ENCODE measurements around the gene CD48. TPM values are rescaled to one million over a fixed set of nuclear protein-coding genes. Genes with fewer than 3 reads are reported as not detected.
A peak's percentile ranks its signal among the peaks of the same experiment; 100 is the strongest.

Gene CD48
- total RNA-seq, 1 donor, result not detected

DNA sequence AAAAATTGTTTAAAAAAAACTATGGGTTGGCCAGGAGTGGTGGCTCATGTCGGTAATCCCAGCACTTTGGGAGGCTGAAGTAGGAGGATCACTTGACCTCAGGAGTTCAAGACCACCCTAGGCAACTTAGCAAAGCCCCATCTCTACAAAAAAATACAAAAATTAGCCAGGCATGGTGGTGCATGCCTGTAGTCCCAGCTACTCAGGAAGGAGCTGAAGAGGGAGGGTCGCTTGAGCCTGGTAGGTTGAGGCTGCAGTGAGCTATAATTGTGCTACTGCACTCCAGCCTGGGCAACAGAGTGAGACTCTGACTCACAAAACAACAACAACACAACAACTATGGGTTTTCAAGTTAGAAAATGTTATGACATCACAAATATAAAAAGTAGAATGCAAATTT lies 43.8 kb upstream of the CD48 start:
- TF ChIP-seq, protein P1, sequence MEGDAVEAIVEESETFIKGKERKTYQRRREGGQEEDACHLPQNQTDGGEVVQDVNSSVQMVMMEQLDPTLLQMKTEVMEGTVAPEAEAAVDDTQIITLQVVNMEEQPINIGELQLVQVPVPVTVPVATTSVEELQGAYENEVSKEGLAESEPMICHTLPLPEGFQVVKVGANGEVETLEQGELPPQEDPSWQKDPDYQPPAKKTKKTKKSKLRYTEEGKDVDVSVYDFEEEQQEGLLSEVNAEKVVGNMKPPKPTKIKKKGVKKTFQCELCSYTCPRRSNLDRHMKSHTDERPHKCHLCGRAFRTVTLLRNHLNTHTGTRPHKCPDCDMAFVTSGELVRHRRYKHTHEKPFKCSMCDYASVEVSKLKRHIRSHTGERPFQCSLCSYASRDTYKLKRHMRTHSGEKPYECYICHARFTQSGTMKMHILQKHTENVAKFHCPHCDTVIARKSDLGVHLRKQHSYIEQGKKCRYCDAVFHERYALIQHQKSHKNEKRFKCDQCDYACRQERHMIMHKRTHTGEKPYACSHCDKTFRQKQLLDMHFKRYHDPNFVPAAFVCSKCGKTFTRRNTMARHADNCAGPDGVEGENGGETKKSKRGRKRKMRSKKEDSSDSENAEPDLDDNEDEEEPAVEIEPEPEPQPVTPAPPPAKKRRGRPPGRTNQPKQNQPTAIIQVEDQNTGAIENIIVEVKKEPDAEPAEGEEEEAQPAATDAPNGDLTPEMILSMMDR (IDR thresholded peaks at IDR 0.05; ENCODE audit: insufficient read depth, low read depth, low read length), result no peak
- H3K4me3 ChIP-seq (ENCODE audit: low read depth, low read length), result no peak overlapping the region
- no peak for DNase-seq (ENCODE audit: low read depth)

GRCh38 chr1:160753594-160753993 lies 42.0 kb upstream of the CD48 start:
- no peak for DNase-seq (ENCODE audit: low read depth)
- TF ChIP-seq, protein P1 (IDR thresholded peaks at IDR 0.05; ENCODE audit: insufficient read depth, low read depth, low read length), result no peak
- H3K4me3 ChIP-seq (ENCODE audit: low read depth, low read length), result no peak overlapping the region

GRCh38 chr1:160752924-160753323 lies 41.3 kb upstream of the CD48 start:
- no peak for DNase-seq (ENCODE audit: low read depth)
- TF ChIP-seq, protein P1 (IDR thresholded peaks at IDR 0.05; ENCODE audit: insufficient read depth, low read depth, low read length), result no peak
- no peak overlapping the region for H3K4me3 ChIP-seq (ENCODE audit: low read depth, low read length)

- DNase-seq (ENCODE audit: low read depth), result no peak
- no peak overlapping the region for H3K4me3 ChIP-seq (ENCODE audit: low read depth, low read length)
- TF ChIP-seq, protein P1 (IDR thresholded peaks at IDR 0.05; ENCODE audit: insufficient read depth, low read depth, low read length), result no peak
Observed at GRCh38 chr1:160752406-160752805, 40.8 kb upstream of the CD48 start.

DNA sequence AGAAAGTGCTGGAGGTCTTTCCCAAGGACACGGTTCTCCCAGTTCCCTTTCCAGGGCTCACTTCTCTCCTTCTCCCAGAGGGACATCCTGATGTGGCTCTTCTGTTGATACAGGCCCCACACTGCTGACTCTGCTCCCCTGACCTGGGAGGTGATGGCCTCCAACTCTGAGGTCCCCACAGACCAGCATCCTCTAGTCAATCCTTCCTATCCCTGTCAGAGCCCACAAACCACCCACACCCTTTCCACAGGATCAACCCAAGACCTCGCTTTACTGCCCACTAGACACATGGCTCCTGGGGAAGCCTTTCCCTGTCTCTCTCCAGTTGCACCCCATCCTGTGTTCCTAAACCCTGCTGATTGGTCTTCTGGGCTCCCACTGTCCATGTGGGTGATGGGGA lies 39.0 kb upstream of the CD48 start:
- no peak overlapping the region for H3K4me3 ChIP-seq (ENCODE audit: low read depth, low read length)
- TF ChIP-seq, protein P1 (IDR thresholded peaks at IDR 0.05; ENCODE audit: insufficient read depth, low read depth, low read length), result no peak
- no peak for DNase-seq (ENCODE audit: low read depth)

- TF ChIP-seq, protein P1 (IDR thresholded peaks at IDR 0.05; ENCODE audit: insufficient read depth, low read depth, low read length), result no peak
- no peak overlapping the region for H3K4me3 ChIP-seq (ENCODE audit: low read depth, low read length)
- no peak for DNase-seq (ENCODE audit: low read depth)
Observed at GRCh38 chr1:160748878-160749269, 37.3 kb upstream of the CD48 start.

DNA sequence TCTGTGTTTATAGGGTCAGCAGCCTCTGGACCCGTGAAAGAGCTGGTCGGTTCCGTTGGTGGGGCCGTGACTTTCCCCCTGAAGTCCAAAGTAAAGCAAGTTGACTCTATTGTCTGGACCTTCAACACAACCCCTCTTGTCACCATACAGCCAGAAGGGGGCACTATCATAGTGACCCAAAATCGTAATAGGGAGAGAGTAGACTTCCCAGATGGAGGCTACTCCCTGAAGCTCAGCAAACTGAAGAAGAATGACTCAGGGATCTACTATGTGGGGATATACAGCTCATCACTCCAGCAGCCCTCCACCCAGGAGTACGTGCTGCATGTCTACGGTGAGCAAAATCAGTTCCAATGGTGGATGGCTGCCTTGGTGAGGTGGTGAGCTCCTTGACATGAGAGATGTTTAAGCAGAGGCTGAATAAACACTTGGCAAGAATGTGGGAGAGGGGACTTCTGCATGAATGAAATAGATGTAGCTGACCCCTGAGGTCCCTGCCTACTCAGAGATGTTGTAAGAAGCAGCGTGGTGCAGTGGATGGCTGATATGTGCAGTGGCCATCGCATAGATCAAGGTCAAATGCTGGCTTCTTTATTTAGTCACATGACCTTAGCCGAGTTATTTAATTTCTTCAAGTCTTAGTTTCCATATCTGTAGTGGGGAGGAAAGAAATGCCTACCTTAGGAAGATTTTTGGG lies 36.7 kb upstream of the CD48 start:
- no peak for DNase-seq (ENCODE audit: low read depth)

More for the DNA sequence above, 36.7 kb upstream of the CD48 start:
- H3K4me3 ChIP-seq (ENCODE audit: low read depth, low read length), result no peak overlapping the region
- TF ChIP-seq, protein P1 (IDR thresholded peaks at IDR 0.05; ENCODE audit: insufficient read depth, low read depth, low read length), result peak; percentile 13
